ENCODE measurements around the gene TEX22.

The TEX22 gene

GRCh38 chr14:105411985-105412770 lies 13.8 kb downstream of the TEX22 start:
- in situ Hi-C loops (cut with HindIII; ENCODE audit: low sequenced_read_pairs), result no loop called here
- H3K4me3 ChIP-seq (ENCODE audit: low read depth, low read length), result no peak overlapping the region
- no peak for DNase-seq (ENCODE audit: low read depth, low spot score)
- TF ChIP-seq, protein P1, sequence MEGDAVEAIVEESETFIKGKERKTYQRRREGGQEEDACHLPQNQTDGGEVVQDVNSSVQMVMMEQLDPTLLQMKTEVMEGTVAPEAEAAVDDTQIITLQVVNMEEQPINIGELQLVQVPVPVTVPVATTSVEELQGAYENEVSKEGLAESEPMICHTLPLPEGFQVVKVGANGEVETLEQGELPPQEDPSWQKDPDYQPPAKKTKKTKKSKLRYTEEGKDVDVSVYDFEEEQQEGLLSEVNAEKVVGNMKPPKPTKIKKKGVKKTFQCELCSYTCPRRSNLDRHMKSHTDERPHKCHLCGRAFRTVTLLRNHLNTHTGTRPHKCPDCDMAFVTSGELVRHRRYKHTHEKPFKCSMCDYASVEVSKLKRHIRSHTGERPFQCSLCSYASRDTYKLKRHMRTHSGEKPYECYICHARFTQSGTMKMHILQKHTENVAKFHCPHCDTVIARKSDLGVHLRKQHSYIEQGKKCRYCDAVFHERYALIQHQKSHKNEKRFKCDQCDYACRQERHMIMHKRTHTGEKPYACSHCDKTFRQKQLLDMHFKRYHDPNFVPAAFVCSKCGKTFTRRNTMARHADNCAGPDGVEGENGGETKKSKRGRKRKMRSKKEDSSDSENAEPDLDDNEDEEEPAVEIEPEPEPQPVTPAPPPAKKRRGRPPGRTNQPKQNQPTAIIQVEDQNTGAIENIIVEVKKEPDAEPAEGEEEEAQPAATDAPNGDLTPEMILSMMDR (IDR thresholded peaks at IDR 0.05; ENCODE audit: low read depth, low read length), result no peak

- TF ChIP-seq, protein P1 (IDR thresholded peaks at IDR 0.05; ENCODE audit: low read depth, low read length), result no peak
- no peak for DNase-seq (ENCODE audit: low read depth, low spot score)
- in situ Hi-C loops (cut with HindIII; ENCODE audit: low sequenced_read_pairs), result no loop called here
- H3K4me3 ChIP-seq (ENCODE audit: low read depth, low read length), result no peak overlapping the region
Observed at GRCh38 chr14:105412771-105413543, 14.6 kb downstream of the TEX22 start.

DNA sequence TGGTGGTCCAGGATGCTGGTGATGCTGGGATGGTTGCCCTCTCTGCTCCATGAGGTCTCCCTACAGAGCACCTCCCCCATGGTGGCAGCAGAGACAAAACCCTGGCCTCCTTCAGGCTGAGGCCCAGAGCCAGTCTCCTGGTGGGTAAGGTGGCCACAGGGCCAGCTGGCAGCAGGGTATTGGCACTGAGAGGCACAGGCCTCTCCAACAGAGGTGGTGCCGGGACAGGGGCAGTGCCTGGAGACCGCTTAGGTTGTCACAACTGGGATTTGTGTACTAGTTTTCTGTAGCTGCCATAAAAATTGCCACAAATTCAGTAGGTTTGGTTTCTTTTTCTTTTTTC lies 15.2 kb downstream of the TEX22 start:
- TF ChIP-seq, protein P1 (IDR thresholded peaks at IDR 0.05; ENCODE audit: low read depth, low read length), result no peak
- H3K4me3 ChIP-seq (ENCODE audit: low read depth, low read length), result no peak overlapping the region
- in situ Hi-C loops (cut with HindIII; ENCODE audit: low sequenced_read_pairs), result no loop called here

GRCh38 chr14:105414456-105415371 lies 16.4 kb downstream of the TEX22 start:
- TF ChIP-seq, protein P1 (IDR thresholded peaks at IDR 0.05; ENCODE audit: low read depth, low read length), result peak; percentile 54
- in situ Hi-C loops (cut with HindIII; ENCODE audit: low sequenced_read_pairs), result no loop called here
- H3K4me3 ChIP-seq (ENCODE audit: low read depth, low read length), result peak overlapping the region; percentile 27
- DNase-seq (ENCODE audit: low read depth, low spot score), result peak; percentile 68

More for the DNA sequence above, 15.2 kb downstream of the TEX22 start:
- no peak for DNase-seq (ENCODE audit: low read depth, low spot score)

GRCh38 chr14:105415481-105416428 lies 17.4 kb downstream of the TEX22 start:
- peak overlapping the region; percentile 27 for H3K4me3 ChIP-seq (ENCODE audit: low read depth, low read length)
- in situ Hi-C loops (cut with HindIII; ENCODE audit: low sequenced_read_pairs), result no loop called here
- TF ChIP-seq, protein P1 (IDR thresholded peaks at IDR 0.05; ENCODE audit: low read depth, low read length), result no peak
- no peak for DNase-seq (ENCODE audit: low read depth, low spot score)
